Thyroid gland (tissue), 4 donors: Measurements from ENCODE around the gene ACBD4.

Source experiments
- CTCF ChIP-seq, 6 experiments: fragments of 200-600 bp in 3 of 6; fragments of 450-650 bp in 3 of 6; sonication (generic) in 3 of 6; IDR thresholded peaks; one replicate each; pipeline ENCODE4 v1.5.1; 2016 to 2019; ENCODE audit warnings: antibody characterized with exemption in 6 of 6, mild to moderate bottlenecking in 2 of 6, inconsistent platforms in 1 of 6, moderate library complexity in 1 of 6
- POLR2A ChIP-seq, 2 donors: fragments of 450-650 bp; IDR thresholded peaks; one replicate each; pipeline ENCODE4 v1.6.1; 2017; ENCODE audit warnings: antibody characterized with exemption in 2 of 2, mild to moderate bottlenecking in 2 of 2, moderate library complexity in 1 of 2

- TF ChIP-seq CTCF (IDR thresholded peaks at IDR 0.05) (no peak), POLR2A (IDR thresholded peaks at IDR 0.05) (no peak)
Observed at GRCh38 chr17:45093444-45094110, 41.9 kb upstream of the ACBD4 start.
